Tibial nerve (tissue), 4 donors: ENCODE data around the gene CKMT2. TPM values are rescaled to one million over a fixed set of nuclear protein-coding genes. Genes with fewer than 3 reads are reported as not detected.

ENCODE experiments used
- DNase-seq, 2 donors: peaks; one replicate each; pipeline ENCODE4 v3.0.0-alpha.2; 2019; ENCODE audit warnings: low spot score in 2 of 2
- H3K27ac ChIP-seq, 4 donors: fragments of 200-600 bp; sonication (generic) in 3 of 4; one replicate each; pipeline ENCODE4 v1.5.1; 2017 to 2019; ENCODE audit warnings: mild to moderate bottlenecking in 1 of 4
- H3K27me3 ChIP-seq, 2 donors: fragments of 200-600 bp; sonication (generic) in 1 of 2; one replicate each; pipeline versions ENCODE4 v1.5.1 to v1.6.0; 2017 to 2019
- H3K36me3 ChIP-seq, 3 donors: fragments of 200-600 bp; sonication (generic); one replicate each; pipeline ENCODE4 v1.5.1; 2018 to 2019
- H3K4me1 ChIP-seq, 4 donors: fragments of 200-600 bp; sonication (generic) in 3 of 4; one replicate each; pipeline ENCODE4 v1.5.1; 2017 to 2019
- H3K4me3 ChIP-seq, 4 donors: fragments of 200-600 bp; sonication (generic) in 3 of 4; one replicate each; pipeline ENCODE4 v1.5.1; 2017 to 2019; ENCODE audit warnings: mild to moderate bottlenecking in 1 of 4, moderate library complexity in 1 of 4
- H3K9me3 ChIP-seq, 4 donors: fragments of 200-600 bp; sonication (generic) in 3 of 4; one replicate each; pipeline ENCODE4 v1.5.1; 2017 to 2019
- CTCF ChIP-seq, 5 experiments: fragments of 200-600 bp in 3 of 5; fragments of 450-650 bp in 2 of 5; sonication (generic) in 3 of 5; IDR thresholded peaks; one replicate each; pipeline ENCODE4 v1.5.1; 2016 to 2019; ENCODE audit warnings: antibody characterized with exemption in 5 of 5, mild to moderate bottlenecking in 3 of 5, moderate library complexity in 2 of 5
- EP300 ChIP-seq, 2 donors: sonication (generic); formaldehyde crosslinking; IDR thresholded peaks; one replicate each; pipeline ENCODE4 v1.6.1; 2017; ENCODE audit warnings: antibody characterized with exemption in 2 of 2, mild to moderate bottlenecking in 1 of 2
- POLR2A ChIP-seq, 2 donors: fragments of 450-650 bp; IDR thresholded peaks; one replicate each; pipeline ENCODE4 v1.6.1; 2017; ENCODE audit warnings: antibody characterized with exemption in 2 of 2, mild to moderate bottlenecking in 2 of 2, moderate library complexity in 2 of 2
- WGBS, 2 donors: methylation state at CpG; one replicate each; pipeline ENCODE4 v1.1.5; 2018; 5-methylcytosine and 5-hydroxymethylcytosine counted together
- total RNA-seq, 4 donors: library from RNA; depleted of rRNA; stranded (reverse); fragments of >200 nt; gene quantifications; one replicate each; pipeline ENCODE4 v1.1.0, GENCODE V29; 2016

CKMT2 gene
- total RNA-seq, 4 donors from 2014 or later: 1.8 to 23.7 (median 4.0) TPM

GRCh38 chr5:81189875-81190498, 43.1 kb upstream of the CKMT2 start:
- no peak for DNase-seq
- Histone ChIP-seq H3K9me3 (no peaks in the 10 kb centered on the region), H3K36me3 (no peaks in the 10 kb centered on the region), H3K4me3 (no peak overlapping the region), H3K27me3 (no peaks in the 10 kb centered on the region), H3K27ac (peak overlapping the region in 1 of 4 donors; percentile 39), H3K4me1 (peaks cover 0 to 22% (median 0%) of the 10 kb centered on the region in 4 donors)
- WGBS, 2 donors: 76 to 79% methylated on average over 14 of the region's 14 CpGs
- TF ChIP-seq EP300 (IDR thresholded peaks at IDR 0.05): no peak
- TF ChIP-seq CTCF (IDR thresholded peaks at IDR 0.05): no peak
- no peak for TF ChIP-seq POLR2A (IDR thresholded peaks at IDR 0.05)

- Histone ChIP-seq H3K36me3 (no peaks in the 10 kb centered on the region), H3K4me1 (peaks cover 0 to 30% (median 0%) of the 10 kb centered on the region in 4 donors), H3K27me3 (no peaks in the 10 kb centered on the region), H3K4me3 (no peak overlapping the region), H3K9me3 (no peaks in the 10 kb centered on the region), H3K27ac (no peak overlapping the region)
- WGBS, 2 donors: 75 to 76% methylated on average over 9 of the region's 9 CpGs
- no peak for DNase-seq
- TF ChIP-seq POLR2A (IDR thresholded peaks at IDR 0.05): no peak
- TF ChIP-seq EP300 (IDR thresholded peaks at IDR 0.05): no peak
- TF ChIP-seq CTCF (IDR thresholded peaks at IDR 0.05): no peak
Measured at GRCh38 chr5:81191726-81192372, 41.3 kb upstream of the CKMT2 start.

- no peak for DNase-seq
- Histone ChIP-seq H3K36me3 (no peaks in the 10 kb centered on the region), H3K9me3 (no peaks in the 10 kb centered on the region), H3K4me3 (no peak overlapping the region), H3K4me1 (peaks cover 0 to 30% (median 0%) of the 10 kb centered on the region in 4 donors), H3K27me3 (no peaks in the 10 kb centered on the region), H3K27ac (peak overlapping the region in 1 of 4 donors; percentile 12)
- WGBS, 2 donors: 51 to 60% methylated on average over 8 of the region's 8 CpGs
- no peak for TF ChIP-seq POLR2A (IDR thresholded peaks at IDR 0.05)
- no peak for TF ChIP-seq EP300 (IDR thresholded peaks at IDR 0.05)
- no peak for TF ChIP-seq CTCF (IDR thresholded peaks at IDR 0.05)
Measured at GRCh38 chr5:81192373-81192750, 40.8 kb upstream of the CKMT2 start.

- peak; percentile 80 to 90 (median 82) for TF ChIP-seq CTCF (IDR thresholded peaks at IDR 0.05)
- TF ChIP-seq EP300 (IDR thresholded peaks at IDR 0.05): peak in 1 of 2 donors; percentile 53
- no peak for TF ChIP-seq POLR2A (IDR thresholded peaks at IDR 0.05)
- DNase-seq: peak; percentile 78 to 83
- Histone ChIP-seq H3K27ac (peak overlapping the region in 1 of 4 donors; percentile 12), H3K9me3 (no peaks in the 10 kb centered on the region), H3K4me1 (peaks cover 0 to 30% (median 0%) of the 10 kb centered on the region in 4 donors), H3K36me3 (no peaks in the 10 kb centered on the region), H3K27me3 (no peaks in the 10 kb centered on the region), H3K4me3 (peak overlapping the region in 1 of 4 donors; percentile 6)
- WGBS, 2 donors: 22 to 24% methylated on average over 28 to 31 of the region's 31 CpGs
Measured at GRCh38 chr5:81194633-81195334, 38.3 kb upstream of the CKMT2 start.
